A549 treated with Mapracorat at 1 μM for 4 hours (cell line): ENCODE results near the gene TNNI2. TPM values are rescaled to one million over a fixed set of nuclear protein-coding genes. Genes with fewer than 3 reads are reported as not detected.

ENCODE experiments used
- total RNA-seq: library from RNA; stranded (reverse); fragments of 200-300 nt; extraction: Qiagen RNA extraction; gene quantifications from 5 replicates; pipeline ENCODE4 v1.2.3, GENCODE V29; 2022

The TNNI2 gene
- total RNA-seq = 0.23 TPM in 1 of 5 replicates, not detected in the others

GRCh38 chr11:1838426-1839144, at the start of gene TNNI2:
TNNI2 (plus strand) TSS chr11:1838981; CDS start chr11:1839697, 716 bp downstream.

GRCh38 chr11:1834779-1835670, 3.8 kb upstream of the TNNI2 start, which contains the start of gene SYT8:
SYT8 (plus strand) TSS chr11:1834990; CDS start chr11:1835106, 116 bp downstream.

GRCh38 chr11:1852877-1853276, 14.1 kb downstream of the TNNI2 start, which contains the start of gene LSP1:
LSP1 (plus strand) TSS chr11:1853084; CDS start chr11:1853145, 61 bp downstream.

Other genes with a start within 250 kb of the TNNI2 start
- gene KRTAP5-2, start 240.7 kb upstream of the TNNI2 start, total RNA-seq = not detected in 5 replicates
- not detected in 5 replicates for gene KRTAP5-3, start 230.5 kb upstream of the TNNI2 start, total RNA-seq
- gene KRTAP5-4, start 216.8 kb upstream of the TNNI2 start, total RNA-seq = not detected in 5 replicates
- gene KRTAP5-5, start 209.2 kb upstream of the TNNI2 start, total RNA-seq = not detected in 5 replicates
- gene KRTAP5-6, start 141.8 kb upstream of the TNNI2 start, total RNA-seq = not detected in 5 replicates
- 1.0 to 2.1 TPM (median 1.3 TPM) in 5 replicates for gene IFITM10, start 88.4 kb upstream of the TNNI2 start, total RNA-seq
- 349 to 542 TPM (median 490 TPM) in 5 replicates for gene CTSD, start 75.1 kb upstream of the TNNI2 start, total RNA-seq
- 0.12 to 0.49 TPM (median 0.26 TPM) in 5 replicates for gene SYT8, start 4.0 kb upstream of the TNNI2 start, total RNA-seq
- 1.2 to 1.6 TPM (median 1.4 TPM) in 5 replicates for gene LSP1, start 14.1 kb downstream of the TNNI2 start, total RNA-seq
- not detected in 5 replicates for gene PRR33, start 52.9 kb downstream of the TNNI2 start, total RNA-seq
- gene TNNT3, start 80.7 kb downstream of the TNNI2 start, total RNA-seq = 0.24 TPM in 1 of 5 replicates, not detected in the others
- gene MRPL23, start 108.4 kb downstream of the TNNI2 start, total RNA-seq = 142 to 159 TPM (median 154 TPM) in 5 replicates
- 8.2 to 16.8 TPM (median 14.6 TPM) in 5 replicates for gene H19, start 158.9 kb downstream of the TNNI2 start, total RNA-seq